Ishikawa (cell line): ENCODE measurements around the gene IGSF3.

Source experiments
- CEBPB ChIP-seq: IDR thresholded peaks from 2 replicates; pipeline ENCODE4 v1.6.1; 2012
- EP300 ChIP-seq: IDR thresholded peaks from 2 replicates; pipeline ENCODE4 v1.6.1; 2012; ENCODE audit warnings: borderline replicate concordance
- NFIC ChIP-seq: IDR thresholded peaks from 2 replicates; pipeline ENCODE4 v1.6.1; 2012
- RAD21 ChIP-seq: IDR thresholded peaks from 2 replicates; pipeline ENCODE4 v1.6.1; 2012; ENCODE audit warnings: low read depth
- YY1 ChIP-seq: IDR thresholded peaks from 2 replicates; pipeline ENCODE4 v1.6.1; 2012; ENCODE audit warnings: low read depth

- no peak for TF ChIP-seq EP300
- no peak for TF ChIP-seq NFIC
- TF ChIP-seq YY1, result no peak
- TF ChIP-seq CEBPB, result no peak
- TF ChIP-seq RAD21, result no peak
These were observed 95.4 kb downstream of the IGSF3 start for GRCh38 chr1:116572099-116572498.
